AG04450 (cell line): Measurements from ENCODE around the gene ZNF432. TPM values are rescaled to one million over a fixed set of nuclear protein-coding genes. Genes with fewer than 3 reads are reported as not detected.
"Not testable (repeated sequence)": the region's sequence is repeated elsewhere in the genome, so short reads cannot be mapped to it uniquely, and the experiment has no call there.

ENCODE experiments used
- CTCF ChIA-PET: fragments of 300-600, 350-600 bp; formaldehyde crosslinking; extraction: SDS; loops from one replicate; lab custom pipeline; 2022; ENCODE audit warnings: antibody characterized with exemption, inconsistent platforms; lab: Charles Lee
- POLR2A ChIA-PET: fragments of 350-600 bp; formaldehyde crosslinking; extraction: SDS; loops from one replicate; lab custom pipeline; 2021; ENCODE audit warnings: antibody characterized with exemption, inconsistent platforms; lab: Yijun Ruan, JAX
- DNase-seq: peaks from one replicate; pipeline ENCODE4 v3.0.0-alpha.2; 2011; ENCODE audit warnings: low read depth, low spot score
- H3K27ac ChIP-seq: one replicate; pipeline ENCODE4 v1.5.1; 2012; ENCODE audit warnings: low read depth, low read length, control low read depth
- H3K27me3 ChIP-seq: one replicate; pipeline ENCODE4 v1.6.0; 2012; ENCODE audit warnings: low read length; ENCODE audit not compliant: control insufficient read depth, insufficient read depth
- H3K4me3 ChIP-seq: 2 replicates; pipeline ENCODE4 v1.5.1; 2011; ENCODE audit warnings: mild to moderate bottlenecking, low read depth, low read length, control low read depth
- H3K9me3 ChIP-seq: 2 replicates; pipeline ENCODE4 v1.5.1; 2012; ENCODE audit warnings: low read length; ENCODE audit not compliant: control insufficient read depth, insufficient read depth
- polyA plus RNA-seq: library from polyadenylated mRNA; depleted of rRNA; stranded (reverse); fragments of >200 nt; gene quantifications from 2 replicates; pipeline ENCODE4 v1.2.3, GENCODE V29; 2011
- TF ChIP-seq, protein P1 (sequence below): IDR thresholded peaks from 2 replicates; pipeline ENCODE4 v1.5.1; 2011; ENCODE audit warnings: low read depth, low read length, control low read depth, inconsistent platforms

ZNF432 gene
- polyA plus RNA-seq, 1 experiment: 6.2 TPM

- H3K4me3 ChIP-seq: no peak overlapping the region
- no peak overlapping the region for H3K27ac ChIP-seq
- CTCF ChIA-PET: no interaction called here
- no peak for DNase-seq
- POLR2A ChIA-PET: no interaction called here
- H3K9me3 ChIP-seq: peaks cover 48% of the 10 kb centered on the region
- TF ChIP-seq, protein P1, sequence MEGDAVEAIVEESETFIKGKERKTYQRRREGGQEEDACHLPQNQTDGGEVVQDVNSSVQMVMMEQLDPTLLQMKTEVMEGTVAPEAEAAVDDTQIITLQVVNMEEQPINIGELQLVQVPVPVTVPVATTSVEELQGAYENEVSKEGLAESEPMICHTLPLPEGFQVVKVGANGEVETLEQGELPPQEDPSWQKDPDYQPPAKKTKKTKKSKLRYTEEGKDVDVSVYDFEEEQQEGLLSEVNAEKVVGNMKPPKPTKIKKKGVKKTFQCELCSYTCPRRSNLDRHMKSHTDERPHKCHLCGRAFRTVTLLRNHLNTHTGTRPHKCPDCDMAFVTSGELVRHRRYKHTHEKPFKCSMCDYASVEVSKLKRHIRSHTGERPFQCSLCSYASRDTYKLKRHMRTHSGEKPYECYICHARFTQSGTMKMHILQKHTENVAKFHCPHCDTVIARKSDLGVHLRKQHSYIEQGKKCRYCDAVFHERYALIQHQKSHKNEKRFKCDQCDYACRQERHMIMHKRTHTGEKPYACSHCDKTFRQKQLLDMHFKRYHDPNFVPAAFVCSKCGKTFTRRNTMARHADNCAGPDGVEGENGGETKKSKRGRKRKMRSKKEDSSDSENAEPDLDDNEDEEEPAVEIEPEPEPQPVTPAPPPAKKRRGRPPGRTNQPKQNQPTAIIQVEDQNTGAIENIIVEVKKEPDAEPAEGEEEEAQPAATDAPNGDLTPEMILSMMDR: no peak
- H3K27me3 ChIP-seq: no peaks in the 10 kb centered on the region
Observed at GRCh38 chr19:52070496-52070895, 21.9 kb upstream of the ZNF432 start.

DNA sequence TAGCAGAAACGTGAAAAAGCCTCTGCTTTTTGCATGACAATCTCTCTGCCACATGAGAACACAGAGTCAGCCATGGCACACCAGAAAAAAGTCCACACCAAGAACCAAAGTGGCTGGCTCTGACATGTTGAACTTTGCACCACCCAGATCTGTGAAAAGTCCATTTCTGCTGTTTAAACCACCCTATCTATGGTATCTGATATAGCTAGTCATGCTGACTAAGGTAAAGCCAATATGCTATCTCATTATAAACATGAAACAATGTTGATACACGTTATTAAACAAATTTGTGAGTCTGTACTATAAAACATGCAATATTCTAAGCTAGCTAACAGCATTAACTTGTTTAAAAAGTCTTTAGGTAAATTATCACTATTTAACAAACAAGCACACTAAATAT is 21.0 kb upstream of the ZNF432 start:
- Histone ChIP-seq H3K4me3 (no peak overlapping the region), H3K9me3 (peaks cover 52% of the 10 kb centered on the region), H3K27ac (no peak overlapping the region), H3K27me3 (no peaks in the 10 kb centered on the region)
- ChIA-PET POLR2A (no interaction called here), CTCF (no interaction called here)
- no peak for DNase-seq
- TF ChIP-seq, protein P1: no peak

DNA sequence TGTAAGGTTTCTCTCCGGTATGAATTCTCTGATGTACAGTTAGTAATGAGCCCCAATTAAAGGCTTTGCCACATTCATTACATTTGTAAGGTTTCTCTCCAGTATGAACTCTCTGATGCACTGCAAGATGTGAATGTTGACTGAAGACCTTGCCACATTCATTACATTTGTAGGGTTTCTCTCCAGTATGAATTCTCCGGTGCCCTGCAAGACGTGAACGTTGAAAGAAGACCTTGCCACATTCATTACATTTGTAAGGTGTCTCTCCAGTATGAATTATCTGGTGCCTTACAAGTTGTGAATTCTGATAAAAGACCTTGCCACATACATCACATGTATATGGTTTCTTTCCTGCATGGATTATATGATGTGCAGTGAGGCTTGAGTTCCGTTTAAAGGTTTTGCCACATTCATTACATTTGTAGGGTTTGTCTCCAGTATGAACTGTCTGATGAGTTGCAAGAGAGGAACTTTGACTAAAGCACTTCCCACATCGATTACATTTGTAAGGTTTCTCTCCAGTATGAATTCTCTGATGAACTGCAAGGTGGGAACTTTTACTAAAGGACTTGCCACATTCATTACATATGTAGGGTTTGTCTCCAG is 17.7 kb upstream of the ZNF432 start:
- TF ChIP-seq, protein P1: no peak
- no peak overlapping the region for H3K4me3 ChIP-seq
- H3K9me3 ChIP-seq: peaks cover 67% of the 10 kb centered on the region
- no peak overlapping the region for H3K27ac ChIP-seq
- CTCF ChIA-PET: no interaction called here
- no peak for DNase-seq
- H3K27me3 ChIP-seq: no peaks in the 10 kb centered on the region
- POLR2A ChIA-PET: no interaction called here

DNA sequence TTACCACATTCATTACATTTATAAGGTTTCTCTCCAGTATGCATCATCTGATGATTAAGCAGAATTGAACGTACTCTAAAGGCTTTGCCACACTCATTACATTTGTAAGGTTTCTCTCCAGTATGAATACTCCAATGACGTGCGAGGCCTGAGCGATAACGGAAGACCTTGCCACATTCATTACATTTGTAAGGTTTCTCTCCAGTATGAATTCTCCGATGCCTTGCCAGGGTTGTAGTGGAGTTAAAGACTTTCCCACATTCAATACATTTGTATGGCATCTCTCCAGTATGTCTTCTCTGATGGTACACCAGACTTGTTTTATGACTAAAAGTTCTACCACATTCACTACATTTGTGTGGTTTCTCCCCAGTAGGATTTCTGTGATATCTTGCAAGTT is 16.8 kb upstream of the ZNF432 start:
- H3K9me3 ChIP-seq: peaks cover 72% of the 10 kb centered on the region
- ChIA-PET CTCF (no interaction called here), POLR2A (no interaction called here)
- DNase-seq: no peak
- no peaks in the 10 kb centered on the region for H3K27me3 ChIP-seq
- H3K27ac ChIP-seq: no peak overlapping the region
- no peak overlapping the region for H3K4me3 ChIP-seq
- TF ChIP-seq, protein P1: no peak

DNA sequence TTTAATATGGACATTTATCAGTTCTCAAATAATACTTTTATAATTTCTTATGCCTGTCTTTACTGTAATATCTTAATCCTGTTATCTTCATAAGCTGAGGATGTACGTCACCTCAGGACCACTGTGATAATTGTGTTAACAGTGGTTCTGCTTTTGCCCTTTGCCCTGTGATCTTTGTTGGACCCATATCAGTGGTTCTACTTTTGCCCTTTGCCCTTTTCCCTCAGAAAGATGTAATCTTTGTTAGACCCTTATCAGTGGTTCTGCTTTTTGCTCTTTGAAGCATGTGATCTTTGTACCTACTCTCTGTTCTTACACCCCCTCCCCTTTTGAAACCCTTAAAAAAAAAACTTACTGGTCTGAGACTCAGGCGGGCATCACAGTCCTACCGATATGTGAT is 7.8 kb upstream of the ZNF432 start:
- H3K27ac ChIP-seq, POLR2A ChIA-PET, CTCF ChIA-PET, DNase-seq, H3K4me3 ChIP-seq, H3K27me3 ChIP-seq: not testable (repeated sequence)
- peaks cover 42% of the 10 kb centered on the region for H3K9me3 ChIP-seq

- POLR2A ChIA-PET, H3K27me3 ChIP-seq, H3K4me3 ChIP-seq, CTCF ChIA-PET, DNase-seq, H3K27ac ChIP-seq: not testable (repeated sequence)
- peaks cover 19% of the 10 kb centered on the region for H3K9me3 ChIP-seq
Observed at GRCh38 chr19:52051736-52052135, 3.1 kb upstream of the ZNF432 start.
